Thyroid gland (tissue), 4 donors: ENCODE measurements around the gene C12orf56. TPM values are rescaled to one million over a fixed set of nuclear protein-coding genes. Genes with fewer than 3 reads are reported as not detected.
A peak's percentile ranks its signal among the peaks of the same experiment; 100 is the strongest.

Experiments
- DNase-seq, 2 donors: peaks; one replicate each; pipeline ENCODE4 v3.0.0-alpha.2; 2019
- H3K27ac ChIP-seq, 3 donors: fragments of 200-600 bp; sonication (generic); 1 replicate in 2 of 3; 2 replicates in 1 of 3; pipeline ENCODE4 v1.5.1; 2016 to 2019; ENCODE audit warnings: mild to moderate bottlenecking in 1 of 3, moderate library complexity in 1 of 3
- H3K27me3 ChIP-seq: fragments of 200-600 bp; sonication (generic); one replicate; pipeline ENCODE4 v1.5.1; 2019
- H3K36me3 ChIP-seq, 2 donors: fragments of 200-600 bp; sonication (generic); one replicate each; pipeline ENCODE4 v1.5.1; 2016 to 2019
- H3K4me1 ChIP-seq, 2 donors: fragments of 200-600 bp; sonication (generic); one replicate each; pipeline ENCODE4 v1.5.1; 2017 to 2019
- H3K4me3 ChIP-seq, 3 donors: fragments of 200-600 bp; sonication (generic); replicated peaks in 1 of 3; 1 replicate in 2 of 3; 2 replicates in 1 of 3; pipeline ENCODE4 v1.5.1; 2016; ENCODE audit warnings: mild to moderate bottlenecking in 1 of 3
- H3K9me3 ChIP-seq: fragments of 200-600 bp; sonication (generic); one replicate; pipeline ENCODE4 v1.5.1; 2017
- CTCF ChIP-seq, 6 experiments: fragments of 200-600 bp in 3 of 6; fragments of 450-650 bp in 3 of 6; sonication (generic) in 3 of 6; IDR thresholded peaks; one replicate each; pipeline ENCODE4 v1.5.1; 2016 to 2019; ENCODE audit warnings: antibody characterized with exemption in 6 of 6, mild to moderate bottlenecking in 2 of 6, inconsistent platforms in 1 of 6, moderate library complexity in 1 of 6
- POLR2A ChIP-seq, 2 donors: fragments of 450-650 bp; IDR thresholded peaks; one replicate each; pipeline ENCODE4 v1.6.1; 2017; ENCODE audit warnings: antibody characterized with exemption in 2 of 2, mild to moderate bottlenecking in 2 of 2, moderate library complexity in 1 of 2
- WGBS, 2 donors: methylation state at CpG; one replicate each; pipeline ENCODE4 v1.1.5; 2017; 5-methylcytosine and 5-hydroxymethylcytosine counted together
- intact Hi-C: fragments of 100-400 bp; cut with DNase I; formaldehyde crosslinking; loops from one replicate; pipeline ENCODE4 v1.15.1; 2023
- total RNA-seq, 4 donors: library from RNA; depleted of rRNA; stranded (reverse); fragments of >200 nt; gene quantifications; one replicate each; pipeline ENCODE4 v1.2.3, GENCODE V29; 2016

C12orf56 gene
- total RNA-seq, 4 donors from 2014 or later = not detected

GRCh38 chr12:64229240-64229639 lies 161.3 kb downstream of the C12orf56 start:
- WGBS, 2 donors = 53 to 62% methylated on average over 4 of the region's 4 CpGs
- H3K4me1 ChIP-seq = no peaks in the 10 kb centered on the region
- H3K27me3 ChIP-seq = no peaks in the 10 kb centered on the region
- H3K27ac ChIP-seq = no peak overlapping the region
- H3K4me3 ChIP-seq = no peak overlapping the region
- H3K9me3 ChIP-seq = no peaks in the 10 kb centered on the region
- intact Hi-C loops = no loop called here
- H3K36me3 ChIP-seq = no peaks in the 10 kb centered on the region
- TF ChIP-seq POLR2A (IDR thresholded peaks at IDR 0.05) = no peak
- TF ChIP-seq CTCF (IDR thresholded peaks at IDR 0.05) = no peak
- DNase-seq = no peak

- Histone ChIP-seq H3K9me3 (no peaks in the 10 kb centered on the region), H3K4me1 (peaks cover 4 to 8% of the 10 kb centered on the region in 2 donors), H3K36me3 (no peaks in the 10 kb centered on the region), H3K27ac (no peak overlapping the region), H3K27me3 (no peaks in the 10 kb centered on the region), H3K4me3 (no peak overlapping the region)
- 36 to 86% methylated on average over 2 of the region's 2 CpGs for WGBS, 2 donors
- TF ChIP-seq POLR2A (IDR thresholded peaks at IDR 0.05) (no peak), CTCF (IDR thresholded peaks at IDR 0.05) (no peak)
- intact Hi-C loops = no loop called here
- no peak for DNase-seq
These were observed 164.9 kb downstream of the C12orf56 start for GRCh38 chr12:64225626-64226025.

GRCh38 chr12:64222009-64222765 lies 168.4 kb downstream of the C12orf56 start, which contains the start of gene KICS2:
TSS of gene KICS2 (minus strand) at chr12:64222296. CDS start at chr12:64222237, 59 bp downstream.
- intact Hi-C loops = no loop called here
- no peaks in the 10 kb centered on the region for H3K27me3 ChIP-seq
- peak within 1 kb of the TSS; percentile 71 to 94 (median 91) for H3K27ac ChIP-seq
- 1 to 2% methylated on average over 11 to 34 of the region's 56 CpGs for WGBS, 2 donors
- H3K9me3 ChIP-seq = no peaks in the 10 kb centered on the region
- H3K4me3 ChIP-seq = peak within 1 kb of the TSS; percentile 50 to 74 (median 52)
- peaks cover 4 to 16% of the 10 kb centered on the region in 2 donors for H3K4me1 ChIP-seq
- no peak for TF ChIP-seq CTCF (IDR thresholded peaks at IDR 0.05)
- TF ChIP-seq POLR2A (IDR thresholded peaks at IDR 0.05) = peak; percentile 61 to 92
- peak; percentile 93 to 95 for DNase-seq
- H3K36me3 ChIP-seq = no peaks in the 10 kb centered on the region

GRCh38 chr12:64221651-64222008 lies 168.9 kb downstream of the C12orf56 start:
- Histone ChIP-seq H3K27me3 (no peaks in the 10 kb centered on the region), H3K27ac (peak overlapping the region; percentile 71 to 94 (median 91)), H3K9me3 (no peaks in the 10 kb centered on the region), H3K4me3 (peak overlapping the region; percentile 50 to 74 (median 52)), H3K4me1 (peaks cover 4 to 16% of the 10 kb centered on the region in 2 donors), H3K36me3 (no peaks in the 10 kb centered on the region)
- TF ChIP-seq POLR2A (IDR thresholded peaks at IDR 0.05) (no peak), CTCF (IDR thresholded peaks at IDR 0.05) (no peak)
- DNase-seq = peak; percentile 93 to 95
- intact Hi-C loops = no loop called here
- WGBS, 2 donors = 1% methylated on average over 9 to 10 of the region's 16 CpGs

GRCh38 chr12:64220046-64220445 lies 170.5 kb downstream of the C12orf56 start:
- H3K9me3 ChIP-seq = no peaks in the 10 kb centered on the region
- no peak overlapping the region for H3K27ac ChIP-seq
- H3K36me3 ChIP-seq = peaks cover 0 to 4% of the 10 kb centered on the region in 2 donors
- DNase-seq = no peak
- no peak overlapping the region for H3K4me3 ChIP-seq
- TF ChIP-seq POLR2A (IDR thresholded peaks at IDR 0.05) = no peak
- no peak for TF ChIP-seq CTCF (IDR thresholded peaks at IDR 0.05)
- intact Hi-C loops = no loop called here
- H3K4me1 ChIP-seq = peaks cover 4 to 16% of the 10 kb centered on the region in 2 donors
- no peaks in the 10 kb centered on the region for H3K27me3 ChIP-seq
- 98 to 99% methylated on average over 3 of the region's 3 CpGs for WGBS, 2 donors
